Measurements from ENCODE around the gene LMAN2L.

The LMAN2L gene
- 4.5 to 9.3 (median 9.0) reads per million in 3 donors for total RNA-seq

- Histone ChIP-seq H3K27me3 (replicated peaks; ENCODE audit: control insufficient read depth, insufficient read depth, low read length, poor library complexity, severe bottlenecking) (no peaks in the 10 kb centered on the region), H3K27ac (ENCODE audit: insufficient read depth, low read length, poor library complexity, severe bottlenecking) (peak within 1 kb of the TSS; percentile 70), H3K9me3 (ENCODE audit: control insufficient read depth, low read length) (no peaks in the 10 kb centered on the region), H3K36me3 (ENCODE audit: control insufficient read depth, insufficient read depth, low read length) (no peaks in the 10 kb centered on the region), H3K4me3 (ENCODE audit: insufficient read depth, low read depth, low read length, poor library complexity, severe bottlenecking) (peak within 1 kb of the TSS; percentile 89), H3K4me1 (ENCODE audit: control insufficient read depth, insufficient read depth, low read length, poor library complexity, severe bottlenecking) (peaks cover 14% of the 10 kb centered on the region)
- peak; percentile 90 to 97 (median 97) for DNase-seq
Observed at GRCh38 chr2:96739633-96740428, at the start of gene LMAN2L. LMAN2L (minus strand) TSS chr2:96740064; CDS start chr2:96740040, 24 bp downstream.

- Histone ChIP-seq H3K9me3 (ENCODE audit: control insufficient read depth, low read length) (no peaks in the 10 kb centered on the region), H3K4me1 (ENCODE audit: control insufficient read depth, insufficient read depth, low read length, poor library complexity, severe bottlenecking) (no peaks in the 10 kb centered on the region), H3K36me3 (ENCODE audit: control insufficient read depth, insufficient read depth, low read length) (no peaks in the 10 kb centered on the region), H3K27me3 (replicated peaks; ENCODE audit: control insufficient read depth, insufficient read depth, low read length, poor library complexity, severe bottlenecking) (no peaks in the 10 kb centered on the region), H3K27ac (ENCODE audit: insufficient read depth, low read length, poor library complexity, severe bottlenecking) (no peak overlapping the region), H3K4me3 (ENCODE audit: insufficient read depth, low read depth, low read length, poor library complexity, severe bottlenecking) (no peak overlapping the region)
- DNase-seq = no peak
Observed at GRCh38 chr2:96789245-96789617, 49.4 kb upstream of the LMAN2L start.

- Histone ChIP-seq H3K4me3 (ENCODE audit: insufficient read depth, low read depth, low read length, poor library complexity, severe bottlenecking) (no peak overlapping the region), H3K36me3 (ENCODE audit: control insufficient read depth, insufficient read depth, low read length) (no peaks in the 10 kb centered on the region), H3K27me3 (replicated peaks; ENCODE audit: control insufficient read depth, insufficient read depth, low read length, poor library complexity, severe bottlenecking) (no peaks in the 10 kb centered on the region), H3K9me3 (ENCODE audit: control insufficient read depth, low read length) (no peaks in the 10 kb centered on the region), H3K4me1 (ENCODE audit: control insufficient read depth, insufficient read depth, low read length, poor library complexity, severe bottlenecking) (no peaks in the 10 kb centered on the region), H3K27ac (ENCODE audit: insufficient read depth, low read length, poor library complexity, severe bottlenecking) (no peak overlapping the region)
- DNase-seq = no peak
Observed at GRCh38 chr2:96788442-96789244, 48.8 kb upstream of the LMAN2L start.

- no peaks in the 10 kb centered on the region for H3K27me3 ChIP-seq (replicated peaks; ENCODE audit: control insufficient read depth, insufficient read depth, low read length, poor library complexity, severe bottlenecking)
- no peak overlapping the region for H3K4me3 ChIP-seq (ENCODE audit: insufficient read depth, low read depth, low read length, poor library complexity, severe bottlenecking)
- no peak overlapping the region for H3K27ac ChIP-seq (ENCODE audit: insufficient read depth, low read length, poor library complexity, severe bottlenecking)
- H3K36me3 ChIP-seq (ENCODE audit: control insufficient read depth, insufficient read depth, low read length) = no peaks in the 10 kb centered on the region
- no peaks in the 10 kb centered on the region for H3K4me1 ChIP-seq (ENCODE audit: control insufficient read depth, insufficient read depth, low read length, poor library complexity, severe bottlenecking)
- DNase-seq = no peak
- no peaks in the 10 kb centered on the region for H3K9me3 ChIP-seq (ENCODE audit: control insufficient read depth, low read length)
Observed at GRCh38 chr2:96787411-96787810, 47.5 kb upstream of the LMAN2L start.

GRCh38 chr2:96783388-96783787, 43.5 kb upstream of the LMAN2L start:
- no peak overlapping the region for H3K27ac ChIP-seq (ENCODE audit: insufficient read depth, low read length, poor library complexity, severe bottlenecking)
- H3K4me3 ChIP-seq (ENCODE audit: insufficient read depth, low read depth, low read length, poor library complexity, severe bottlenecking) = no peak overlapping the region
- DNase-seq = no peak
- no peaks in the 10 kb centered on the region for H3K36me3 ChIP-seq (ENCODE audit: control insufficient read depth, insufficient read depth, low read length)
- no peaks in the 10 kb centered on the region for H3K4me1 ChIP-seq (ENCODE audit: control insufficient read depth, insufficient read depth, low read length, poor library complexity, severe bottlenecking)
- H3K9me3 ChIP-seq (ENCODE audit: control insufficient read depth, low read length) = no peaks in the 10 kb centered on the region
- H3K27me3 ChIP-seq (replicated peaks; ENCODE audit: control insufficient read depth, insufficient read depth, low read length, poor library complexity, severe bottlenecking) = no peaks in the 10 kb centered on the region

- no peaks in the 10 kb centered on the region for H3K9me3 ChIP-seq (ENCODE audit: control insufficient read depth, low read length)
- no peaks in the 10 kb centered on the region for H3K36me3 ChIP-seq (ENCODE audit: control insufficient read depth, insufficient read depth, low read length)
- no peak for DNase-seq
- H3K27me3 ChIP-seq (replicated peaks; ENCODE audit: control insufficient read depth, insufficient read depth, low read length, poor library complexity, severe bottlenecking) = no peaks in the 10 kb centered on the region
- H3K27ac ChIP-seq (ENCODE audit: insufficient read depth, low read length, poor library complexity, severe bottlenecking) = no peak overlapping the region
- H3K4me1 ChIP-seq (ENCODE audit: control insufficient read depth, insufficient read depth, low read length, poor library complexity, severe bottlenecking) = peaks cover 9% of the 10 kb centered on the region
- H3K4me3 ChIP-seq (ENCODE audit: insufficient read depth, low read depth, low read length, poor library complexity, severe bottlenecking) = no peak overlapping the region
Observed at GRCh38 chr2:96775160-96775559, 35.3 kb upstream of the LMAN2L start.

GRCh38 chr2:96773922-96774321, 34.1 kb upstream of the LMAN2L start:
- peak overlapping the region; percentile 80 for H3K4me3 ChIP-seq (ENCODE audit: insufficient read depth, low read depth, low read length, poor library complexity, severe bottlenecking)
- peak overlapping the region; percentile 68 for H3K27ac ChIP-seq (ENCODE audit: insufficient read depth, low read length, poor library complexity, severe bottlenecking)
- peak; percentile 27 to 38 (median 31) for DNase-seq

GRCh38 chr2:96772903-96773671, 33.2 kb upstream of the LMAN2L start:
- peaks cover 9% of the 10 kb centered on the region for H3K4me1 ChIP-seq (ENCODE audit: control insufficient read depth, insufficient read depth, low read length, poor library complexity, severe bottlenecking)
- no peak for DNase-seq
- no peaks in the 10 kb centered on the region for H3K9me3 ChIP-seq (ENCODE audit: control insufficient read depth, low read length)
- H3K27ac ChIP-seq (ENCODE audit: insufficient read depth, low read length, poor library complexity, severe bottlenecking) = no peak overlapping the region
- no peaks in the 10 kb centered on the region for H3K36me3 ChIP-seq (ENCODE audit: control insufficient read depth, insufficient read depth, low read length)
- peak overlapping the region; percentile 20 for H3K4me3 ChIP-seq (ENCODE audit: insufficient read depth, low read depth, low read length, poor library complexity, severe bottlenecking)
- no peaks in the 10 kb centered on the region for H3K27me3 ChIP-seq (replicated peaks; ENCODE audit: control insufficient read depth, insufficient read depth, low read length, poor library complexity, severe bottlenecking)

More at GRCh38 chr2:96773922-96774321, 34.1 kb upstream of the LMAN2L start:
- H3K4me1 ChIP-seq (ENCODE audit: control insufficient read depth, insufficient read depth, low read length, poor library complexity, severe bottlenecking) = peaks cover 9% of the 10 kb centered on the region
- no peaks in the 10 kb centered on the region for H3K36me3 ChIP-seq (ENCODE audit: control insufficient read depth, insufficient read depth, low read length)
- no peaks in the 10 kb centered on the region for H3K9me3 ChIP-seq (ENCODE audit: control insufficient read depth, low read length)
- H3K27me3 ChIP-seq (replicated peaks; ENCODE audit: control insufficient read depth, insufficient read depth, low read length, poor library complexity, severe bottlenecking) = no peaks in the 10 kb centered on the region

- Histone ChIP-seq H3K36me3 (ENCODE audit: control insufficient read depth, insufficient read depth, low read length) (no peaks in the 10 kb centered on the region), H3K4me3 (ENCODE audit: insufficient read depth, low read depth, low read length, poor library complexity, severe bottlenecking) (no peak overlapping the region), H3K27ac (ENCODE audit: insufficient read depth, low read length, poor library complexity, severe bottlenecking) (no peak overlapping the region), H3K27me3 (replicated peaks; ENCODE audit: control insufficient read depth, insufficient read depth, low read length, poor library complexity, severe bottlenecking) (no peaks in the 10 kb centered on the region), H3K9me3 (ENCODE audit: control insufficient read depth, low read length) (no peaks in the 10 kb centered on the region), H3K4me1 (ENCODE audit: control insufficient read depth, insufficient read depth, low read length, poor library complexity, severe bottlenecking) (peaks cover 9% of the 10 kb centered on the region)
- DNase-seq = no peak
Observed at GRCh38 chr2:96771796-96772618, 32.1 kb upstream of the LMAN2L start.

All from effector memory CD4-positive, alpha-beta T cell (primary cell).